Measurements from ENCODE around the gene TP53BP2. TPM values are rescaled to one million over a fixed set of nuclear protein-coding genes. Genes with fewer than 3 reads are reported as not detected.
"Not testable (repeated sequence)": the region's sequence is repeated elsewhere in the genome, so short reads cannot be mapped to it uniquely, and the experiment has no call there.

The TP53BP2 gene
- total RNA-seq, 1 experiment from 2014 or later = 32.0 TPM

DNA sequence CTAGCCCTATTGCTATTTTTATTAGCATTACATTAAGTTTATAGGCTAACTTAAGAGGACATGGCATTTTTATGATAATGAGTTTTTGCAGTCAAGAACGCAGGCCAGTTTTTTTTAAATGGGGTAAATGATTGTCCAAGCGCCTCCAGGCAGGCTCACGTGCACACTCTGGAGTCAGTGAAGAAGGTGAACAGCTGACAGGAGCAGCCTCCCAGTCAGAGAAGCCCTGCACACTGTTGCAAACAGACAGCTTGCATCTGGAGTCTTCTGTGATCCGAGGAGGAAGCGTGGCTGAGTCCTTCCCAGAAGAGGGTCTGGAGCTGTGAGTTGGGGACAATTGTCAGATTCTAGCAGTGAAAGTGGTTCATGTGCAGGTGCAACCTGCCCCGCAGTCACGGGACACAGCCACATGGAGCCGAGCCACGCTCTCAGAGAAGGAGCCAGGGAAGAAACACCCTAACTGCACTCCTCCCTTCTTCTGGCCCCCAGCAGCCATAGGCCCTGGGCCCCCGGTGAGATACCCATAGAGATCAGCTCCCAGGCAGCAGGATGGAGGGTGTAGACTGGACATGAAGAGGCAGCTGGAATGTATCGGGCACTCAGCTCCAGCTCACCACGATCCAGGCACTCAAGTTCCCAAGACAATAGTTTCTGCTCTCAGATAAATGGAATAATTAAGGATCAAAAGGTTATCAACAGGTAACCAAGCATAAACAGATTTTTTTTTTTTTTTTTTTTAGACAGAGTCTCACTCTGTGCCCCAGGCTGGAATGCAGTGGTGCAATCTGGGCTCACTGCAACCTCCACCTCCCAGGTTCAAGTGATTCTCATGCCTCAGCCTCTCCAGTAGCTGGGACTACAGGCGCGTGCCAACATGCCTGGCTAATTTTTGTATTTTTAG lies 107.0 kb downstream of the TP53BP2 start:
- Histone ChIP-seq H3K4me3 (ENCODE audit: low read length) (no peak overlapping the region), H3K4me1 (ENCODE audit: insufficient read depth, low read length) (peaks cover 16% of the 10 kb centered on the region), H3K9ac (ENCODE audit: low read length) (no peak overlapping the region), H3K4me2 (ENCODE audit: low read length) (no peak overlapping the region), H3K79me2 (ENCODE audit: low read length) (peaks cover 92% of the 10 kb centered on the region), H3K27me3 (ENCODE audit: low read length) (no peaks in the 10 kb centered on the region), H3K9me2 (replicated peaks; ENCODE audit: low read length) (no peaks in the 10 kb centered on the region), H2AFZ (ENCODE audit: low read length) (no peak overlapping the region), H3K9me3 (ENCODE audit: low read length) (no peaks in the 10 kb centered on the region), H3F3A (ENCODE audit: low read length, unreplicated experiment) (no peaks in the 10 kb centered on the region), H3K27ac (ENCODE audit: low read length) (no peak overlapping the region), H4K20me1 (ENCODE audit: low read length) (peaks cover 46% of the 10 kb centered on the region; the same call in 1 of the 2 replicates), H3K36me3 (ENCODE audit: low read depth, low read length) (peaks cover 65% of the 10 kb centered on the region)
- ChIA-PET CTCF (interaction anchor here (0.7 kb wide), 1 partner anchor 11 kb away, joined by 3 read pairs; no protein-coding TSS in a partner anchor), POLR2A (ENCODE audit: unreplicated experiment) (interaction anchor here (0.6 kb wide), 1 partner anchor 20 kb away, joined by 3 read pairs; no protein-coding TSS in a partner anchor)
- DNase-seq = no peak
- TF ChIP-seq EZH2phosphoT487 (IDR thresholded peaks at IDR 0.05; ENCODE audit: borderline replicate concordance, low read length) (no peak), CTCF (conservative IDR thresholded peaks at IDR 0.05; ENCODE audit: low read depth, low read length) (no peak), EZH2 (IDR thresholded peaks at IDR 0.05; ENCODE audit: low read length, unreplicated experiment) (no peak)
- intact Hi-C loops (cut with micrococcal nuclease) = no loop called here
- BruUV-seq (replicated peaks) = no TSS peak
- peak; percentile 24 for ATAC-seq

DNA sequence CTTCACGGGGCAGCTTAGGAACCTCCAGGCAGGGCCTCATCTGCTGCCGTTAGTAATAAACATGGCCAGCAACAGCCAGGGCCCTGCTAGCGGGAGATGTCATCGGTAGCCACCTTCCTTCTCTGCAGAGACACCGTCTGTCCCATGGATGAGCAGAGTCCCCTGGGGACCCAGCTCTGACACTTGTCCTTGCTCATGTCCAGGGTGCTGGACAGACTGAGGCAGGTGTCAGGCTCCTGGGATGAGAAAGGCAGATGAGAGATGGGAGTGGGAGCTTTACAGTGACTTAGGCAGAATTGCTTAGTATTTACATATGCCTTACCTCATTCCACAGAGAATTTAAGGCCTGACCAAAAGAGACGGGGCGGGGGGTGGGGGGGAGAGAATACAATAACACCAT lies 108.4 kb downstream of the TP53BP2 start:
- DNase-seq (no peak), ATAC-seq (no peak; the same call in 1 of the 2 replicates)
- intact Hi-C loops (cut with micrococcal nuclease) = no loop called here
- Histone ChIP-seq H3K4me3 (ENCODE audit: low read length) (no peak overlapping the region), H4K20me1 (ENCODE audit: low read length) (peaks cover 41% of the 10 kb centered on the region; the same call in 1 of the 2 replicates), H3F3A (ENCODE audit: low read length, unreplicated experiment) (no peaks in the 10 kb centered on the region), H3K9ac (ENCODE audit: low read length) (no peak overlapping the region), H3K9me2 (replicated peaks; ENCODE audit: low read length) (no peaks in the 10 kb centered on the region), H3K79me2 (ENCODE audit: low read length) (peaks cover 93% of the 10 kb centered on the region), H3K27me3 (ENCODE audit: low read length) (no peaks in the 10 kb centered on the region), H3K4me1 (ENCODE audit: insufficient read depth, low read length) (peaks cover 30% of the 10 kb centered on the region), H3K9me3 (ENCODE audit: low read length) (no peaks in the 10 kb centered on the region), H3K27ac (ENCODE audit: low read length) (no peak overlapping the region), H3K4me2 (ENCODE audit: low read length) (no peak overlapping the region), H3K36me3 (ENCODE audit: low read depth, low read length) (peaks cover 57% of the 10 kb centered on the region), H2AFZ (ENCODE audit: low read length) (no peak overlapping the region)
- CTCF ChIA-PET = interaction anchor here (1.1 kb wide), 1 partner anchor 12 kb away, joined by 3 read pairs; no protein-coding TSS in a partner anchor
- no TSS peak for BruUV-seq (replicated peaks)
- POLR2A ChIA-PET (ENCODE audit: unreplicated experiment) = no interaction called here
- TF ChIP-seq EZH2phosphoT487 (IDR thresholded peaks at IDR 0.05; ENCODE audit: borderline replicate concordance, low read length) = no peak
- no peak for TF ChIP-seq CTCF (conservative IDR thresholded peaks at IDR 0.05; ENCODE audit: low read depth, low read length)
- TF ChIP-seq EZH2 (IDR thresholded peaks at IDR 0.05; ENCODE audit: low read length, unreplicated experiment) = no peak

- intact Hi-C loops (cut with micrococcal nuclease); DNase-seq; H3F3A ChIP-seq (ENCODE audit: low read length, unreplicated experiment); H3K4me3 ChIP-seq (ENCODE audit: low read length); BruUV-seq (replicated peaks); H3K9ac ChIP-seq (ENCODE audit: low read length); H2AFZ ChIP-seq (ENCODE audit: low read length); H3K27ac ChIP-seq (ENCODE audit: low read length); H3K4me2 ChIP-seq (ENCODE audit: low read length); H3K9me3 ChIP-seq (ENCODE audit: low read length); H3K9me2 ChIP-seq (replicated peaks; ENCODE audit: low read length); H3K27me3 ChIP-seq (ENCODE audit: low read length); ATAC-seq; CTCF ChIA-PET: not testable (repeated sequence)
- H3K36me3 ChIP-seq (ENCODE audit: low read depth, low read length) = peaks cover 60% of the 10 kb centered on the region
- peaks cover 95% of the 10 kb centered on the region for H3K79me2 ChIP-seq (ENCODE audit: low read length)
- POLR2A ChIA-PET (ENCODE audit: unreplicated experiment) = interaction anchor here (0.6 kb wide), 1 partner anchor 18 kb away, joined by 3 read pairs; no protein-coding TSS in a partner anchor
- H4K20me1 ChIP-seq (ENCODE audit: low read length) = peaks cover 44% of the 10 kb centered on the region; the same call in 1 of the 2 replicates
- peaks cover 37% of the 10 kb centered on the region for H3K4me1 ChIP-seq (ENCODE audit: insufficient read depth, low read length)
Measured at GRCh38 chr1:223736638-223737037, 109.1 kb downstream of the TP53BP2 start.

Data from PC-3 (cell line).